CD4-positive, alpha-beta T cell treated with Interleukin-4 for 1 hour (primary cell): ENCODE measurements around the gene SYT6.

Experiments
- DNase-seq, 2 donors: peaks; one replicate each; pipeline ENCODE4 v3.0.0-alpha.2; 2020 to 2022

The SYT6 gene

GRCh38 chr1:114153261-114154145 is at the start of gene SYT6:
TSS of gene SYT6 (minus strand) at chr1:114153869. CDS start at chr1:114153772, 97 bp downstream.
- no peak for DNase-seq

GRCh38 chr1:114201486-114201885 is 47.8 kb upstream of the SYT6 start:
- DNase-seq = no peak

GRCh38 chr1:114199017-114199594 is 45.4 kb upstream of the SYT6 start:
- DNase-seq = no peak

- no peak for DNase-seq
These were observed 43.6 kb upstream of the SYT6 start for GRCh38 chr1:114196992-114197907.

GRCh38 chr1:114195819-114196218 is 42.1 kb upstream of the SYT6 start:
- DNase-seq = no peak

- no peak for DNase-seq
These were observed 38.7 kb upstream of the SYT6 start for GRCh38 chr1:114192328-114192727.

- DNase-seq = no peak
These were observed 35.7 kb upstream of the SYT6 start for GRCh38 chr1:114189398-114189797.

- no peak for DNase-seq
These were observed 27.7 kb upstream of the SYT6 start for GRCh38 chr1:114181356-114181755.

- DNase-seq = no peak
These were observed 27.1 kb upstream of the SYT6 start for GRCh38 chr1:114180742-114181141.

GRCh38 chr1:114178936-114179335 is 25.3 kb upstream of the SYT6 start:
- no peak for DNase-seq

GRCh38 chr1:114177282-114177681 is 23.6 kb upstream of the SYT6 start:
- DNase-seq = no peak

GRCh38 chr1:114176366-114176765 is 22.7 kb upstream of the SYT6 start:
- DNase-seq = no peak

- no peak for DNase-seq
These were observed 20.0 kb upstream of the SYT6 start for GRCh38 chr1:114173680-114174079.

GRCh38 chr1:114169509-114169908 is 15.8 kb upstream of the SYT6 start:
- DNase-seq = no peak

- DNase-seq = no peak
These were observed 13.6 kb upstream of the SYT6 start for GRCh38 chr1:114167226-114167625.

GRCh38 chr1:114164840-114165543 is 11.3 kb upstream of the SYT6 start:
- DNase-seq = no peak

- no peak for DNase-seq
These were observed 6.3 kb upstream of the SYT6 start for GRCh38 chr1:114159941-114160340.

- DNase-seq = no peak
These were observed 3.6 kb upstream of the SYT6 start for GRCh38 chr1:114157275-114157660.

- DNase-seq = no peak
These were observed 3.0 kb upstream of the SYT6 start for GRCh38 chr1:114156538-114157274.

GRCh38 chr1:114155706-114156105 is 2.0 kb upstream of the SYT6 start:
- no peak for DNase-seq

GRCh38 chr1:114154963-114155322 is 1.3 kb upstream of the SYT6 start:
- DNase-seq = no peak
